ENCODE data around the gene KREMEN2. TPM values are rescaled to one million over a fixed set of nuclear protein-coding genes. Genes with fewer than 3 reads are reported as not detected.
A peak's percentile ranks its signal among the peaks of the same experiment; 100 is the strongest.

Gene KREMEN2
- total and polyA plus RNA-seq, 2 of the 13 experiments (the other 11 are each of a cell fraction or from before 2014, with no cell fraction given): 0.48 to 1.2 TPM

GRCh38 chr16:2981177-2981898 lies 17.3 kb downstream of the KREMEN2 start (continued):
- TF ChIP-seq PRDM15 (CRISPR knock-in tag; IDR thresholded peaks at IDR 0.05) (no peak), KLF15 (CRISPR knock-in tag; IDR thresholded peaks at IDR 0.05; ENCODE audit: borderline replicate concordance) (peak; percentile 29; the same call in 1 of the 2 replicates), ZNF501 (CRISPR knock-in tag; IDR thresholded peaks at IDR 0.05) (peak; percentile 62; the same call in 1 of the 2 replicates), ZNF674 (CRISPR knock-in tag; IDR thresholded peaks at IDR 0.05; ENCODE audit: low read depth) (no peak), ZFP36L2 (CRISPR knock-in tag; IDR thresholded peaks at IDR 0.05) (no peak), SNAI1 (CRISPR knock-in tag; IDR thresholded peaks at IDR 0.05; ENCODE audit: borderline replicate concordance) (no peak), HDAC1 (CRISPR knock-in tag; IDR thresholded peaks at IDR 0.05) (no peak; the same call in none of the 2 replicates), ZNF275 (CRISPR knock-in tag; IDR thresholded peaks at IDR 0.05; ENCODE audit: borderline replicate concordance) (no peak), ZNF136 (CRISPR knock-in tag; IDR thresholded peaks at IDR 0.05; ENCODE audit: low read depth) (no peak), ZNF160 (CRISPR knock-in tag; IDR thresholded peaks at IDR 0.05) (no peak), TCF7L2 (IDR thresholded peaks at IDR 0.05; ENCODE audit: low read depth, low read length) (no peak), ZNF678 (CRISPR knock-in tag; IDR thresholded peaks at IDR 0.05) (no peak), KAT8 (CRISPR knock-in tag; IDR thresholded peaks at IDR 0.05) (no peak), FOXO1 (CRISPR knock-in tag; IDR thresholded peaks at IDR 0.05) (0 out of 2 replicates have a peak, but pooled peaks have one; percentile 6), MAFF (IDR thresholded peaks at IDR 0.05; ENCODE audit: low read depth, low read length) (no peak), MAZ (IDR thresholded peaks at IDR 0.05; ENCODE audit: borderline replicate concordance, low read depth, low read length) (no peak), MAZ (CRISPR knock-in tag; IDR thresholded peaks at IDR 0.05; ENCODE audit: low read depth) (no peak)
- TF ChIP-seq, protein P1, sequence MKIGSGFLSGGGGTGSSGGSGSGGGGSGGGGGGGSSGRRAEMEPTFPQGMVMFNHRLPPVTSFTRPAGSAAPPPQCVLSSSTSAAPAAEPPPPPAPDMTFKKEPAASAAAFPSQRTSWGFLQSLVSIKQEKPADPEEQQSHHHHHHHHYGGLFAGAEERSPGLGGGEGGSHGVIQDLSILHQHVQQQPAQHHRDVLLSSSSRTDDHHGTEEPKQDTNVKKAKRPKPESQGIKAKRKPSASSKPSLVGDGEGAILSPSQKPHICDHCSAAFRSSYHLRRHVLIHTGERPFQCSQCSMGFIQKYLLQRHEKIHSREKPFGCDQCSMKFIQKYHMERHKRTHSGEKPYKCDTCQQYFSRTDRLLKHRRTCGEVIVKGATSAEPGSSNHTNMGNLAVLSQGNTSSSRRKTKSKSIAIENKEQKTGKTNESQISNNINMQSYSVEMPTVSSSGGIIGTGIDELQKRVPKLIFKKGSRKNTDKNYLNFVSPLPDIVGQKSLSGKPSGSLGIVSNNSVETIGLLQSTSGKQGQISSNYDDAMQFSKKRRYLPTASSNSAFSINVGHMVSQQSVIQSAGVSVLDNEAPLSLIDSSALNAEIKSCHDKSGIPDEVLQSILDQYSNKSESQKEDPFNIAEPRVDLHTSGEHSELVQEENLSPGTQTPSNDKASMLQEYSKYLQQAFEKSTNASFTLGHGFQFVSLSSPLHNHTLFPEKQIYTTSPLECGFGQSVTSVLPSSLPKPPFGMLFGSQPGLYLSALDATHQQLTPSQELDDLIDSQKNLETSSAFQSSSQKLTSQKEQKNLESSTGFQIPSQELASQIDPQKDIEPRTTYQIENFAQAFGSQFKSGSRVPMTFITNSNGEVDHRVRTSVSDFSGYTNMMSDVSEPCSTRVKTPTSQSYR (CRISPR knock-in tag; IDR thresholded peaks at IDR 0.05; ENCODE audit: borderline replicate concordance): no peak; the same call in 1 of the 2 replicates
- TF ChIP-seq, protein P2, sequence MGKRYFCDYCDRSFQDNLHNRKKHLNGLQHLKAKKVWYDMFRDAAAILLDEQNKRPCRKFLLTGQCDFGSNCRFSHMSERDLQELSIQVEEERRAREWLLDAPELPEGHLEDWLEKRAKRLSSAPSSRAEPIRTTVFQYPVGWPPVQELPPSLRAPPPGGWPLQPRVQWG (CRISPR knock-in tag; IDR thresholded peaks at IDR 0.05; ENCODE audit: borderline replicate concordance, low read depth): no peak
- TF ChIP-seq, protein P3, sequence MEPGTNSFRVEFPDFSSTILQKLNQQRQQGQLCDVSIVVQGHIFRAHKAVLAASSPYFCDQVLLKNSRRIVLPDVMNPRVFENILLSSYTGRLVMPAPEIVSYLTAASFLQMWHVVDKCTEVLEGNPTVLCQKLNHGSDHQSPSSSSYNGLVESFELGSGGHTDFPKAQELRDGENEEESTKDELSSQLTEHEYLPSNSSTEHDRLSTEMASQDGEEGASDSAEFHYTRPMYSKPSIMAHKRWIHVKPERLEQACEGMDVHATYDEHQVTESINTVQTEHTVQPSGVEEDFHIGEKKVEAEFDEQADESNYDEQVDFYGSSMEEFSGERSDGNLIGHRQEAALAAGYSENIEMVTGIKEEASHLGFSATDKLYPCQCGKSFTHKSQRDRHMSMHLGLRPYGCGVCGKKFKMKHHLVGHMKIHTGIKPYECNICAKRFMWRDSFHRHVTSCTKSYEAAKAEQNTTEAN (CRISPR knock-in tag; conservative IDR thresholded peaks at IDR 0.05): no peak

All from HepG2 (cell line).